ENCODE data around the gene RNF41.

DNA sequence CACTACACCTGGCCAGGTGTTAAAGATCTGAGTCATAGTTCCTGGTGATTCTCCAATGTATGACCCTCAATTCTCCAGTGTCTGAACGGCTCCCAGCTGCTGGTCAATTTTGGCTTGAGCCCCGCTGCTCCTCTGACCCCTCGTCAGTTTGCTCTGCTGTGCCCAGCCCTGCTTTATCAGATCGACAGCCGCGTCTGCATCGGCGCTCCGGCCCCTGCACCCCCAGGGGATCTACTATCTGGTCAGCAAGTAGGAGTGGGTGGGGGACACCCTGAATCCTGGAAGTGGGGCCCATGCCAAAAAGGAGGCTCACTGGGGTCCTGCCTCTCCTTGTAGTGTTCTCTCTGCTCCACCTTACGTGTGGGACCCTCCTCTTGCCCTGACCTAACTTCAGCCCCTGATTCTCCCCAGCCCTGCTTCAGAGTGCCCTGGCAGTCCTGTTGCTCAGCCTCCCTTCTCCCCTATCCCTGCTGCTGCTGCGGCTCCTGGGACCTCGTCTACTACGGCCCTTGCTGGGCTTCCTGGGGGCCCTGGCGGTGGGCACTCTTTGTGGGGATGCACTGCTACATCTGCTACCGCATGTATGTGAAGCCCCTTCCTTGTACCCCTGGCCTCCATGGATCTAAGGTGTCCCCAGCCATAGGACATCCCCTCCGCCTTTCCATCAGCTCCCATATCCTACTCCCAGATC is 13.2 kb upstream of the RNF41 start:
- TF ChIP-seq CREB1 (CRISPR knock-in tag; IDR thresholded peaks at IDR 0.05) (no peak), SMAD3 (CRISPR knock-in tag; IDR thresholded peaks at IDR 0.05; ENCODE audit: borderline replicate concordance) (no peak), CBFB (CRISPR knock-in tag; IDR thresholded peaks at IDR 0.05; ENCODE audit: low read depth) (no peak), FOXJ3 (CRISPR knock-in tag; IDR thresholded peaks at IDR 0.05; ENCODE audit: borderline replicate concordance) (no peak)
- TF ChIP-seq, protein P1, sequence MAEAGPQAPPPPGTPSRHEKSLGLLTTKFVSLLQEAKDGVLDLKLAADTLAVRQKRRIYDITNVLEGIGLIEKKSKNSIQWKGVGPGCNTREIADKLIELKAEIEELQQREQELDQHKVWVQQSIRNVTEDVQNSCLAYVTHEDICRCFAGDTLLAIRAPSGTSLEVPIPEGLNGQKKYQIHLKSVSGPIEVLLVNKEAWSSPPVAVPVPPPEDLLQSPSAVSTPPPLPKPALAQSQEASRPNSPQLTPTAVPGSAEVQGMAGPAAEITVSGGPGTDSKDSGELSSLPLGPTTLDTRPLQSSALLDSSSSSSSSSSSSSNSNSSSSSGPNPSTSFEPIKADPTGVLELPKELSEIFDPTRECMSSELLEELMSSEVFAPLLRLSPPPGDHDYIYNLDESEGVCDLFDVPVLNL (CRISPR knock-in tag; IDR thresholded peaks at IDR 0.05; ENCODE audit: borderline replicate concordance, low read depth), result no peak
- TF ChIP-seq, protein P2, sequence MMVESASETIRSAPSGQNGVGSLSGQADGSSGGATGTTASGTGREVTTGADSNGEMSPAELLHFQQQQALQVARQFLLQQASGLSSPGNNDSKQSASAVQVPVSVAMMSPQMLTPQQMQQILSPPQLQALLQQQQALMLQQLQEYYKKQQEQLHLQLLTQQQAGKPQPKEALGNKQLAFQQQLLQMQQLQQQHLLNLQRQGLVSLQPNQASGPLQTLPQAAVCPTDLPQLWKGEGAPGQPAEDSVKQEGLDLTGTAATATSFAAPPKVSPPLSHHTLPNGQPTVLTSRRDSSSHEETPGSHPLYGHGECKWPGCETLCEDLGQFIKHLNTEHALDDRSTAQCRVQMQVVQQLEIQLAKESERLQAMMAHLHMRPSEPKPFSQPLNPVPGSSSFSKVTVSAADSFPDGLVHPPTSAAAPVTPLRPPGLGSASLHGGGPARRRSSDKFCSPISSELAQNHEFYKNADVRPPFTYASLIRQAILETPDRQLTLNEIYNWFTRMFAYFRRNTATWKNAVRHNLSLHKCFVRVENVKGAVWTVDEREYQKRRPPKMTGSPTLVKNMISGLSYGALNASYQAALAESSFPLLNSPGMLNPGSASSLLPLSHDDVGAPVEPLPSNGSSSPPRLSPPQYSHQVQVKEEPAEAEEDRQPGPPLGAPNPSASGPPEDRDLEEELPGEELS (CRISPR knock-in tag; IDR thresholded peaks at IDR 0.05), result no peak
- TF ChIP-seq, protein P3, sequence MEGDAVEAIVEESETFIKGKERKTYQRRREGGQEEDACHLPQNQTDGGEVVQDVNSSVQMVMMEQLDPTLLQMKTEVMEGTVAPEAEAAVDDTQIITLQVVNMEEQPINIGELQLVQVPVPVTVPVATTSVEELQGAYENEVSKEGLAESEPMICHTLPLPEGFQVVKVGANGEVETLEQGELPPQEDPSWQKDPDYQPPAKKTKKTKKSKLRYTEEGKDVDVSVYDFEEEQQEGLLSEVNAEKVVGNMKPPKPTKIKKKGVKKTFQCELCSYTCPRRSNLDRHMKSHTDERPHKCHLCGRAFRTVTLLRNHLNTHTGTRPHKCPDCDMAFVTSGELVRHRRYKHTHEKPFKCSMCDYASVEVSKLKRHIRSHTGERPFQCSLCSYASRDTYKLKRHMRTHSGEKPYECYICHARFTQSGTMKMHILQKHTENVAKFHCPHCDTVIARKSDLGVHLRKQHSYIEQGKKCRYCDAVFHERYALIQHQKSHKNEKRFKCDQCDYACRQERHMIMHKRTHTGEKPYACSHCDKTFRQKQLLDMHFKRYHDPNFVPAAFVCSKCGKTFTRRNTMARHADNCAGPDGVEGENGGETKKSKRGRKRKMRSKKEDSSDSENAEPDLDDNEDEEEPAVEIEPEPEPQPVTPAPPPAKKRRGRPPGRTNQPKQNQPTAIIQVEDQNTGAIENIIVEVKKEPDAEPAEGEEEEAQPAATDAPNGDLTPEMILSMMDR (IDR thresholded peaks at IDR 0.05), result no peak
- TF ChIP-seq, protein P4, sequence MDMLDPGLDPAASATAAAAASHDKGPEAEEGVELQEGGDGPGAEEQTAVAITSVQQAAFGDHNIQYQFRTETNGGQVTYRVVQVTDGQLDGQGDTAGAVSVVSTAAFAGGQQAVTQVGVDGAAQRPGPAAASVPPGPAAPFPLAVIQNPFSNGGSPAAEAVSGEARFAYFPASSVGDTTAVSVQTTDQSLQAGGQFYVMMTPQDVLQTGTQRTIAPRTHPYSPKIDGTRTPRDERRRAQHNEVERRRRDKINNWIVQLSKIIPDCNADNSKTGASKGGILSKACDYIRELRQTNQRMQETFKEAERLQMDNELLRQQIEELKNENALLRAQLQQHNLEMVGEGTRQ (CRISPR knock-in tag; IDR thresholded peaks at IDR 0.05), result no peak
- TF ChIP-seq, protein P5, sequence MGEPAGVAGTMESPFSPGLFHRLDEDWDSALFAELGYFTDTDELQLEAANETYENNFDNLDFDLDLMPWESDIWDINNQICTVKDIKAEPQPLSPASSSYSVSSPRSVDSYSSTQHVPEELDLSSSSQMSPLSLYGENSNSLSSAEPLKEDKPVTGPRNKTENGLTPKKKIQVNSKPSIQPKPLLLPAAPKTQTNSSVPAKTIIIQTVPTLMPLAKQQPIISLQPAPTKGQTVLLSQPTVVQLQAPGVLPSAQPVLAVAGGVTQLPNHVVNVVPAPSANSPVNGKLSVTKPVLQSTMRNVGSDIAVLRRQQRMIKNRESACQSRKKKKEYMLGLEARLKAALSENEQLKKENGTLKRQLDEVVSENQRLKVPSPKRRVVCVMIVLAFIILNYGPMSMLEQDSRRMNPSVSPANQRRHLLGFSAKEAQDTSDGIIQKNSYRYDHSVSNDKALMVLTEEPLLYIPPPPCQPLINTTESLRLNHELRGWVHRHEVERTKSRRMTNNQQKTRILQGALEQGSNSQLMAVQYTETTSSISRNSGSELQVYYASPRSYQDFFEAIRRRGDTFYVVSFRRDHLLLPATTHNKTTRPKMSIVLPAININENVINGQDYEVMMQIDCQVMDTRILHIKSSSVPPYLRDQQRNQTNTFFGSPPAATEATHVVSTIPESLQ (CRISPR knock-in tag; IDR thresholded peaks at IDR 0.05), result no peak
- TF ChIP-seq, protein P6, sequence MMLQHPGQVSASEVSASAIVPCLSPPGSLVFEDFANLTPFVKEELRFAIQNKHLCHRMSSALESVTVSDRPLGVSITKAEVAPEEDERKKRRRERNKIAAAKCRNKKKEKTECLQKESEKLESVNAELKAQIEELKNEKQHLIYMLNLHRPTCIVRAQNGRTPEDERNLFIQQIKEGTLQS (CRISPR knock-in tag; conservative IDR thresholded peaks at IDR 0.05), result no peak

Data from WTC11 (cell line).